ENCODE results near the gene NCKAP5.

Gene NCKAP5

DNA sequence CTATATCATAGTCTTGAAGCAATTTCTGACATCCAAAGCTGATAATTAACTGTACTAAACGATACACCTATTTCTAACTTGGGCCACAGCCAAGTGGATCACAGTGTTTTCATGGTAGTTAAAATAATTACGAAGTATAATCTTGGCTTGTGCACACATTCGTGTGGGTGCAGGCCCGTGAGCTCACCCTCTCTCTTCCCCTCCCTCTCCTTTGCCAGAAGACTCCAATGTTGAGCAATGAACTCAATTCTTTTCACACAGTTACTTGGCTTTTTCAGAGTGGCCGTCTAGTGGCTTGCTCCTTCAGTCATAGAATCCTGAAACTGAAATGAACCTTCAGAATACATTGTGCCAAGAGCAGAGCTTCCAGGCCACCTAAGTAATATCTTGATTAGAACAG lies 178.7 kb downstream of the NCKAP5 start:
- TF ChIP-seq RAD21 (IDR thresholded peaks at IDR 0.05; ENCODE audit: low read depth) = no peak
- TF ChIP-seq CEBPB (IDR thresholded peaks at IDR 0.05) = no peak
- TF ChIP-seq, protein P1, sequence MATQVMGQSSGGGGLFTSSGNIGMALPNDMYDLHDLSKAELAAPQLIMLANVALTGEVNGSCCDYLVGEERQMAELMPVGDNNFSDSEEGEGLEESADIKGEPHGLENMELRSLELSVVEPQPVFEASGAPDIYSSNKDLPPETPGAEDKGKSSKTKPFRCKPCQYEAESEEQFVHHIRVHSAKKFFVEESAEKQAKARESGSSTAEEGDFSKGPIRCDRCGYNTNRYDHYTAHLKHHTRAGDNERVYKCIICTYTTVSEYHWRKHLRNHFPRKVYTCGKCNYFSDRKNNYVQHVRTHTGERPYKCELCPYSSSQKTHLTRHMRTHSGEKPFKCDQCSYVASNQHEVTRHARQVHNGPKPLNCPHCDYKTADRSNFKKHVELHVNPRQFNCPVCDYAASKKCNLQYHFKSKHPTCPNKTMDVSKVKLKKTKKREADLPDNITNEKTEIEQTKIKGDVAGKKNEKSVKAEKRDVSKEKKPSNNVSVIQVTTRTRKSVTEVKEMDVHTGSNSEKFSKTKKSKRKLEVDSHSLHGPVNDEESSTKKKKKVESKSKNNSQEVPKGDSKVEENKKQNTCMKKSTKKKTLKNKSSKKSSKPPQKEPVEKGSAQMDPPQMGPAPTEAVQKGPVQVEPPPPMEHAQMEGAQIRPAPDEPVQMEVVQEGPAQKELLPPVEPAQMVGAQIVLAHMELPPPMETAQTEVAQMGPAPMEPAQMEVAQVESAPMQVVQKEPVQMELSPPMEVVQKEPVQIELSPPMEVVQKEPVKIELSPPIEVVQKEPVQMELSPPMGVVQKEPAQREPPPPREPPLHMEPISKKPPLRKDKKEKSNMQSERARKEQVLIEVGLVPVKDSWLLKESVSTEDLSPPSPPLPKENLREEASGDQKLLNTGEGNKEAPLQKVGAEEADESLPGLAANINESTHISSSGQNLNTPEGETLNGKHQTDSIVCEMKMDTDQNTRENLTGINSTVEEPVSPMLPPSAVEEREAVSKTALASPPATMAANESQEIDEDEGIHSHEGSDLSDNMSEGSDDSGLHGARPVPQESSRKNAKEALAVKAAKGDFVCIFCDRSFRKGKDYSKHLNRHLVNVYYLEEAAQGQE (IDR thresholded peaks at IDR 0.05; ENCODE audit: low read depth) = no peak
- no peak for TF ChIP-seq FOXM1 (IDR thresholded peaks at IDR 0.05; ENCODE audit: borderline replicate concordance, low read depth)
- TF ChIP-seq, protein P2, sequence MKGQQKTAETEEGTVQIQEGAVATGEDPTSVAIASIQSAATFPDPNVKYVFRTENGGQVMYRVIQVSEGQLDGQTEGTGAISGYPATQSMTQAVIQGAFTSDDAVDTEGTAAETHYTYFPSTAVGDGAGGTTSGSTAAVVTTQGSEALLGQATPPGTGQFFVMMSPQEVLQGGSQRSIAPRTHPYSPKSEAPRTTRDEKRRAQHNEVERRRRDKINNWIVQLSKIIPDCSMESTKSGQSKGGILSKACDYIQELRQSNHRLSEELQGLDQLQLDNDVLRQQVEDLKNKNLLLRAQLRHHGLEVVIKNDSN (IDR thresholded peaks at IDR 0.05) = no peak
- TF ChIP-seq, protein P3, sequence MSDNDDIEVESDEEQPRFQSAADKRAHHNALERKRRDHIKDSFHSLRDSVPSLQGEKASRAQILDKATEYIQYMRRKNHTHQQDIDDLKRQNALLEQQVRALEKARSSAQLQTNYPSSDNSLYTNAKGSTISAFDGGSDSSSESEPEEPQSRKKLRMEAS (IDR thresholded peaks at IDR 0.05) = no peak
- TF ChIP-seq YY1 (IDR thresholded peaks at IDR 0.05; ENCODE audit: low read depth) = no peak
- no peak for TF ChIP-seq TCF12 (IDR thresholded peaks at IDR 0.05; ENCODE audit: low read depth)
- no peak for TF ChIP-seq TAF1 (IDR thresholded peaks at IDR 0.05; ENCODE audit: low read depth)
- TF ChIP-seq EGR1 (IDR thresholded peaks at IDR 0.05) = no peak
- no peak for TF ChIP-seq CREB1 (IDR thresholded peaks at IDR 0.05; ENCODE audit: low read depth)
- no peak for TF ChIP-seq NFIC (IDR thresholded peaks at IDR 0.05)
- TF ChIP-seq ZBTB7A (IDR thresholded peaks at IDR 0.05; ENCODE audit: low read depth) = no peak
- TF ChIP-seq TEAD4 (IDR thresholded peaks at IDR 0.05) = no peak
- TF ChIP-seq EP300 (IDR thresholded peaks at IDR 0.05; ENCODE audit: borderline replicate concordance) = no peak

DNA sequence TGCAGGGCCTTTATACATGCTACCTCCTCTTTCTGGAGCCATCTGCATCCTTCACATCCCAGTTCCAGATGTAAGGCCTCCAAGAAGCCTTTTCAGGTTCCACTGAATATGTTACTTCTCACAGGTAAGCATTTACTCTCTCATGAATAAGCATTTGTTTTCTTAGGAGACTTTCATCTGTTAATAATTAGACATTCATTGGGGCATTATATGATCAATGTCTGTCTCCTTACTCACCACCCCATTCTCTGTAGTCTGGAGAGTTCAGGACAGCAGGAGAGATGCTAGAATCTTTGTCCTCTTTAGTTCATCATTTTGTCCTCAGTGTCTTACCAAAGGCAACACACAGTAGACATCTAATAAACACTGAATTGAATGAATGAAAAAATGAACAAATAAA lies 185.7 kb downstream of the NCKAP5 start:
- TF ChIP-seq FOXM1 (IDR thresholded peaks at IDR 0.05; ENCODE audit: borderline replicate concordance, low read depth) (no peak), CEBPB (IDR thresholded peaks at IDR 0.05) (no peak), RAD21 (IDR thresholded peaks at IDR 0.05; ENCODE audit: low read depth) (no peak), CREB1 (IDR thresholded peaks at IDR 0.05; ENCODE audit: low read depth) (no peak), EP300 (IDR thresholded peaks at IDR 0.05; ENCODE audit: borderline replicate concordance) (no peak), EGR1 (IDR thresholded peaks at IDR 0.05) (no peak), NFIC (IDR thresholded peaks at IDR 0.05) (no peak), ZBTB7A (IDR thresholded peaks at IDR 0.05; ENCODE audit: low read depth) (no peak), TCF12 (IDR thresholded peaks at IDR 0.05; ENCODE audit: low read depth) (no peak)
- TF ChIP-seq, protein P3 (IDR thresholded peaks at IDR 0.05) = no peak
- TF ChIP-seq, protein P1 (IDR thresholded peaks at IDR 0.05; ENCODE audit: low read depth) = no peak
- TF ChIP-seq, protein P2 (IDR thresholded peaks at IDR 0.05) = no peak

DNA sequence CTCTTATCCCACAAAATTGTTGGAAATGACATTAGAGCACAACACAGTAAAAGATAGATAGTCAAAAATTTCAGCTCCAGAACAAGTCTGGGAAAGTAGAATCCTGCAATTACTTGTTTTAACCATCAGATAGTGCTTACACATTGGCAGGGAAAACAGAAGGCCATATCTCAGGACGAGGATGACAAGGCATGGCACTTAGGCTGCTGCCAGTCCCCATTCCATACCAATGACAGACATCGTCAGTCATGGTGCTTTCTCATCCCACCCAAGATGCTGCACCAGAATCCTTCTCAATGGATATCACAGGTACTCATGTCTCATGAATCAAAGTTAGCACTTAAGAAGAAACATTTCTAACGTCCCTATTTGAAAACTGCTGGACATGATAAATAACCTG lies 187.3 kb downstream of the NCKAP5 start:
- TF ChIP-seq NFIC (IDR thresholded peaks at IDR 0.05) (no peak), EGR1 (IDR thresholded peaks at IDR 0.05) (no peak), CEBPB (IDR thresholded peaks at IDR 0.05) (no peak), EP300 (IDR thresholded peaks at IDR 0.05; ENCODE audit: borderline replicate concordance) (no peak), TEAD4 (IDR thresholded peaks at IDR 0.05) (no peak)

DNA sequence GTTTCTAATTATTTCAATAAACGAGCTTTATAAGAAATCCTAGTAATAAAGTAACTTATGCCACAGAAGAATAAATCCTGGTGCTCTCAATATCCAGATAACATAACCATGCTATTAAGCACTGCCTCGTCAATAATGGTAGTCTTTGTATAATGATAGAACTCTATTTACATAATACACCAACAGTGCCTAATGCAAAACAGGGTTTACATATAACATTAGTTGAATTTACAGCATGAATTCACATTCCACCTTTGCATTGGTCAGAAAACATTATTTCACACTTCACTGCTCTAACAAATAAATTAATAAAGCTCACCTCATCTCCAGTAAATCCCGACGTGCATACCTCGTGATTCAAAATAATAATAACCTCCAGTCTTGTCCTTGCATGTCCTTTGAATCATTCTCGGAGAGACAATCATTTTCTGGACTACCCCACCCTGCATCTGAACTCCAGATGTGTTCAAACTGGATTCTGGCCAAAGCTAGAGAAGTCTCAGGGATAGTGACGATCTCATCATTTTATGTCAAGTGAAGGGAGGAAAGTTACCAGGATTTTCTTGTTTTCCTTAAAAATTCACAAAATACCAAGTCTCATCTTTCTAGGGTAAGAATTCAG lies 189.2 kb downstream of the NCKAP5 start:
- TF ChIP-seq, protein P1 (IDR thresholded peaks at IDR 0.05; ENCODE audit: low read depth) = no peak
- no peak for TF ChIP-seq ZBTB7A (IDR thresholded peaks at IDR 0.05; ENCODE audit: low read depth)

DNA sequence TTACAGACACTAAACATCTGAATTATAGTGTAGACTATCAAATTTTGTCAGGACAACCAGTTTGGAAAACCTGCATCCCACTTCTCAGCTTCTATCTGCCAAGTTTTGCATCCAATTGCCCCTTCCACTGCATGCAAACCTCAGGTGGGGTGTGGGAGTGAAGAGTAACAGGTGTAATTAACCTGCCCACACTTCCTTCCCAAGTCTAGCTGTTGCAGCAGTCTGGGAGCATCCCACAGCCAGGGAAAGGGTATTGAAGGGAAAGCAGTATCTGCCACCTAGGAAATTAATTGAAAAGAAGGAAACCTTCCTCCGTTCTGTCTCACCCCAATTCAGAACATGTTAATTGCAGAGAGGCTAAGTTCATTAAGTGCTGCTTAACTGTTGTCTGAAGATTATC lies 189.9 kb downstream of the NCKAP5 start:
- no peak for TF ChIP-seq EP300 (IDR thresholded peaks at IDR 0.05; ENCODE audit: borderline replicate concordance)
- TF ChIP-seq CREB1 (IDR thresholded peaks at IDR 0.05; ENCODE audit: low read depth) = no peak
- TF ChIP-seq NFIC (IDR thresholded peaks at IDR 0.05) = no peak
- no peak for TF ChIP-seq TCF12 (IDR thresholded peaks at IDR 0.05; ENCODE audit: low read depth)
- TF ChIP-seq TAF1 (IDR thresholded peaks at IDR 0.05; ENCODE audit: low read depth) = no peak
- TF ChIP-seq, protein P3 (IDR thresholded peaks at IDR 0.05) = no peak
- TF ChIP-seq EGR1 (IDR thresholded peaks at IDR 0.05) = no peak
- TF ChIP-seq CEBPB (IDR thresholded peaks at IDR 0.05) = no peak
- no peak for TF ChIP-seq YY1 (IDR thresholded peaks at IDR 0.05; ENCODE audit: low read depth)
- TF ChIP-seq ZBTB7A (IDR thresholded peaks at IDR 0.05; ENCODE audit: low read depth) = no peak
- no peak for TF ChIP-seq TEAD4 (IDR thresholded peaks at IDR 0.05)
- TF ChIP-seq, protein P1 (IDR thresholded peaks at IDR 0.05; ENCODE audit: low read depth) = no peak
- TF ChIP-seq FOXM1 (IDR thresholded peaks at IDR 0.05; ENCODE audit: borderline replicate concordance, low read depth) = no peak
- TF ChIP-seq RAD21 (IDR thresholded peaks at IDR 0.05; ENCODE audit: low read depth) = no peak
- TF ChIP-seq, protein P2 (IDR thresholded peaks at IDR 0.05) = no peak
